Measurements from ENCODE around the gene CDKN2D.

DNA sequence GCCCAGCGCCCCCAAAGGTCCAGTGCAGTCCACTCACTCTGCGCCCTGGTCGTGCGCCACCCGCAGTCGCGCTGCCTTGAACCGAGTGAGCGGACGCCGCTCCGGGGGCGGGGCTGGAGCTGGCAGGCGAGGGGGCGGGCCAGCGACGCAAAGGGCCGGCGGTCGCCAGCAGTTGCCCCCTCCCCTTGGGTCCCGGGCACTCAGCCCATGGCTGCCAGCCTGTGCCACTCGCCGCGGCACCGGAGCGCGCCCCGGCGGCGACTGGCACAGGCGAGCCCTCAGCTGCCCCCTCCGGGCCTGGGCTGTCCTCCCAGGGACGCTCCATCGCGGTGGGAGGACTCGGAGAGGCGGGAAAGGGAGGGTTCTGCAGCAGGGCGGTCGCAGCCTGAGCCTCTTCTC, 51.4 kb downstream of the CDKN2D start, which contains the start of gene S1PR5:
- no peak for TF ChIP-seq EZH2phosphoT487 (IDR thresholded peaks at IDR 0.05; ENCODE audit: insufficient read depth, low read depth)
- no peak for TF ChIP-seq EZH2 (IDR thresholded peaks at IDR 0.05; ENCODE audit: insufficient read depth, poor library complexity, severe bottlenecking)
